Activated CD8-positive, alpha-beta memory T cell treated with anti-CD3 and anti-CD28 coated beads for 36 hours (primary cell): ENCODE results near the gene PITPNM1. TPM values are rescaled to one million over a fixed set of nuclear protein-coding genes. Genes with fewer than 3 reads are reported as not detected.

Source experiments
- CTCF ChIA-PET: fragments of 350-600 bp; sonication (Branson Sonifier 250); formaldehyde crosslinking; loops from one replicate; lab custom pipeline; 2021; ENCODE audit warnings: antibody characterized with exemption; lab: Charles Lee
- POLR2A ChIA-PET: fragments of 350-600 bp; sonication (Branson Sonifier 250); formaldehyde crosslinking; loops from one replicate; lab custom pipeline; 2021; ENCODE audit warnings: antibody characterized with exemption; lab: Charles Lee
- total RNA-seq, 2 experiments: library from RNA; stranded (reverse); gene quantifications; one replicate each; pipeline ENCODE4 v1.2.3, GENCODE V29; 2021

Gene PITPNM1
- total RNA-seq, 2 experiments from 2014 or later = 102 to 104 TPM

DNA sequence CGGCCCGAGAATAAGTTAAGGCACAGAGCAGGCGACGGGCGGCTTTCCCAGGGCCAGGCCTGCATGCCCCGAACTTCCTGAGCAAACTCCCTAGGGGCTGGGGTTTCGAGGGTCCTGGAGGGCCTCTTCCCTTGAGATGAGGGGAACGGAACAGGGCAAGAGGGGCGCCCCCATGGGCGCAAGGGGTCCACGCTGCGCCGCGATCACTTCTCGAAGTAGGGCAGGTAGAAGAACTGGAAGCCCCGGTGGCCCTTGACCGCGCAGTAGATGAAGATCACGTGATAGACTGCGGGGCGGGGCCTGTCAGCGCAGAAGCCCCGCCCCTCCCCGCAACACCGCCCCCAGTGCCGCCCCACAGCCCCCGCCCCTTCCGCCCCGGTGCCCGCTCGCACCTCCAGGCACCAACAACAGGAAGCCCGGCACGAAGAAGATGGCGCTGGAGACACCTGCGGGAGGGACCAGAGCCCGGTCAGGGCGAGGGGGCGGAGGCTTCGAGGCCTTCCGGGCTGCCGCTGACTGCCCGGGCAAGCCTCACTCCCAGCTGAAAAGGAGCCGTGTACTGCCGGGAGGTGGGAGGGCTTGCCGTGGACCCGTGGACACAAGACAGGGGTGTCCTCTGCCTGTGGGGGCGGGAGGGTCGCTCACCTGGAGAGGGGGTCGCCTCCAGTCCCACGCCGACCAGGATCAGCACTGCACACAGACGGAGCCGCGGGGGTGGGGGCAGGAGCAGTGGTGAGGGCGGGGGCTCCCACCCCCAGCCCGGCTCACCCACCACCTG lies 40.6 kb downstream of the PITPNM1 start:
- POLR2A ChIA-PET = interaction anchor here (0.6 to 2.9 kb wide), 4 partner anchors 14 to 57 kb away, joined by 3 to 25 read pairs (median 4); partner anchors contain the start of gene PTPRCAP
- CTCF ChIA-PET = interaction anchor here (0.6 to 1.6 kb wide), 7 partner anchors 14 to 40 kb away, joined by 3 to 7 read pairs (median 3); partner anchors contain the start of genes PITPNM1 and PTPRCAP

DNA sequence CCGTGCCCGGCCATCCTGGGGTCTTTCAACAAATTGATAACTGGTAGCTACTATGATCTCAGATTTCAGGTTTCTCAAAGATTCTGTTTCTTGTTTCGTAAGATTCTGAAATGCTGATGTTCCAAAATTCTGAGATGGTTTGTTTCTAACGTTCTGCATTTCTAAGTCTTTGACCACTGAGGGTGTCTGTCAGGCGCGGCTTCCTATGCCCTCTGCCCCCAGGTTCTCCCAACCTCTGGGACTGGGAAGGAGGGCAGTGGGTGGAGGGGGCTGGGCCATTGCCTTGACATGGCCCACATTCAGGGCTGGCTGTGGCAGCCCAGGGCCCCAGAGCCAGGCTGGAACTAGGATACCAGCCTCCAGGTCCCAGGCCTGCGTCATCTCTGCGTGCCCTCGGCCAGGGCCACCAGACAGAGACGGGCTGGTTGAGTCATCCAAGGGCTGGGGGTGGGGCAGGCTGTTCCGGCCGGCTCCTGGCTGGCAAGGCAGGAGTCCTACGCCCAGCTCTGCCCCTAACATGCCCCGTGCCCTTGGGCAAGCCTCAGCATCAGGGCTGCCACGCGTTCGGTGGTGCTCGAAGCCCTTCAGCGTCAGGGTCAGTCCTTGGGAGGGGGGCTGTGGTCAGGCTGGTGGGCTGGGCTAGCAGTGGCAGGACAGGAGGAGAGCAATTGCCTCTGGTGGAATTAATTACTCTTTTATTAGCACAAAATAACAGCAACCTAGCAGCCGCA lies 41.3 kb downstream of the PITPNM1 start:
- ChIA-PET CTCF (no interaction called here), POLR2A (interaction anchor here (2.9 kb wide), 1 partner anchor 26 kb away, joined by 25 read pairs; the partner anchor contains the start of gene PTPRCAP)

- ChIA-PET POLR2A (interaction anchor here (2.9 kb wide), 1 partner anchor 26 kb away, joined by 25 read pairs; the partner anchor contains the start of gene PTPRCAP), CTCF (no interaction called here)
Measured at GRCh38 chr11:67463186-67463585, 42.0 kb downstream of the PITPNM1 start.

DNA sequence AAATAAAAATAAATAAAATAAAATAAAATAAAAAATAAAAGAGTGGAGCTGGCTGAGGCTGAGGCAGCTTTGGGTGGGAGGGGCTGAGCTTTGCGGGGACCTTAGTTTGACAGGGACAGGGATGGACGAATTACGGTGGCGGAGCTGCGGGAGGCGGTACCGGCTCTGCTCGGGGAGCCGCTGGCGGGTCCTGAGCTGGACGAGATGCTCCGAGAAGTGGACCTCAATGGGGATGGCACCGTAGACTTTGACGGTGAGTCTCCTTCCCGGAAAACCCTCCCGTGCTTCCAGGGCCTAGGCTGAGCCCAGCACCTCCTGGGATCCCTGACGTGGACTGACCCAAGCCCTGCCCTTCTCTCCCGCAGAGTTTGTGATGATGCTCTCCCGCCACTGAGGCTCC lies 46.9 kb downstream of the PITPNM1 start:
- ChIA-PET CTCF (interaction anchor here (1.2 kb wide), 1 partner anchor 11 kb away, joined by 4 read pairs; the partner anchor contains the start of gene TMEM134), POLR2A (no interaction called here)

DNA sequence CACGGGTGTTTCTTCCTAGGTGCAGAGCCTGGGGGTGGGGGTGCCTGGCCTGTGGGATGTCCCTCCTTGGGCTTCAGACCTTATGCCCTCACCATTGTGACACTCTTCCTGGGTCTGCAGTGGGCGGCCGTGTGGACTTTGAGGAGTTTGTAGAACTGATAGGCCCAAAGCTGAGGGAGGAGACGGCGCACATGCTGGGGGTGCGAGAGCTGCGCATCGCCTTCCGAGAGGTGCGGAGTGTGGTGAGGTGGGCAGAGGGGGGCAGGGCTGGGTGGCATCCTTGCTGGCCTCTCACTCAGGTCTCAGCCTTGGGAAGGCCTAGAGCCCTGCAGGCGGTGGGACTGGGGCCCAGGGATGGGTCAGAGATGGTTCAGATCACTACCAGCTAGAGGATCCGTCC lies 47.7 kb downstream of the PITPNM1 start:
- CTCF ChIA-PET = no interaction called here
- POLR2A ChIA-PET = no interaction called here

- POLR2A ChIA-PET = interaction anchor here (1.0 kb wide), 1 partner anchor 18 kb away, joined by 3 read pairs; no protein-coding TSS in a partner anchor
- CTCF ChIA-PET = interaction anchor here (1.0 kb wide), 1 partner anchor 103 kb away, joined by 4 read pairs; the partner anchor contains the start of gene POLD4
Measured at GRCh38 chr11:67456068-67456705, 49.0 kb downstream of the PITPNM1 start.

- CTCF ChIA-PET = interaction anchor here (1.3 kb wide), 1 partner anchor 13 kb away, joined by 3 read pairs; no protein-coding TSS in a partner anchor
- POLR2A ChIA-PET = no interaction called here
Measured at GRCh38 chr11:67455054-67455453, 50.1 kb downstream of the PITPNM1 start, which contains the start of gene CABP4. TSS of gene CABP4 (plus strand) at chr11:67455354. CDS start at chr11:67455424, 70 bp downstream.

DNA sequence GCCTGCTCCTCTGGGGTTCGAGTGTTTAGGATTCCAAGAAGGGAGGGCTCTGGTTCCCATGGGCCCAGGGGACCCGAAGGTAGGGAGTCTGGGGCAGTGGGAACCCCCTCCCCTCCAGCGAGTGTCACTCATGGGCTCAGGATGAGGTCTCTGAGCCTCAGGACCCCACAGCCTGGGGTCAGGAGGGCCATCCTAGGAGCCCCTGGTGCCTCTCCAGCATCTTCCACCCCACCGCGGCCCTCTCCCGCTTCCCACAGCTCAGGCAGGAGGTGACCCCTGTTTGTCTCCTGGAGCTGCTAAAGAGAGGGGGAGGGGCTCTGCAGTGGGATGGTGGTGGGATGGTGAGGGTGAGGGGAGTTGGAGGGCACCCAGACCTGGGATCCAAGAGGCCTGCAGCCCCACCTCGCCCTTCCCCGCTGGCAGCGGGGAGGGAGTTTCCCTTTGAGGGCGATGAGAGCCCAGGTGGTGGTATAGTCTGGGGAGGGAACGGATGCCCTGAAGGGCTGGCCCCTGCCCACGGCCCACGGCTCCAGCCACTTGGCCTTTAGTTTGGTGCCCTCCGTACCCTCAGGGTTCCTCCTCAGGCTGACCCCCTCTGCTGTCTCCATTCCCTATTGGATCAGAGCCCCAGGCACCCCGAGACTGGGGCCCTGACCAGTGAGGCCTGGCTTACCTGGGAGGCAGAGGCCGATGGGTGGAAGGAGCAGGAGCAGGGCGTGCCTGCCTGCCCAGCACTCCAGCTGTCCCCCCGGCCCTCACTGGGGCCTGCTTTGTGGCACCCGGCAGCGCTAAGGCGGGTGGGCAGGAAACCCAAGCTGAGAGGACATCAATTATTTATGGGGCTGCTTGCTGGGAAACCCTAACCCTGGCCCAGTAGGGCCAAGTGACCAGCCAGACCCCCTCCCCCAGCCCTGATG lies 51.1 kb downstream of the PITPNM1 start:
- POLR2A ChIA-PET = no interaction called here
- CTCF ChIA-PET = interaction anchor here (1.3 kb wide), 1 partner anchor 14 kb away, joined by 3 read pairs; no protein-coding TSS in a partner anchor

DNA sequence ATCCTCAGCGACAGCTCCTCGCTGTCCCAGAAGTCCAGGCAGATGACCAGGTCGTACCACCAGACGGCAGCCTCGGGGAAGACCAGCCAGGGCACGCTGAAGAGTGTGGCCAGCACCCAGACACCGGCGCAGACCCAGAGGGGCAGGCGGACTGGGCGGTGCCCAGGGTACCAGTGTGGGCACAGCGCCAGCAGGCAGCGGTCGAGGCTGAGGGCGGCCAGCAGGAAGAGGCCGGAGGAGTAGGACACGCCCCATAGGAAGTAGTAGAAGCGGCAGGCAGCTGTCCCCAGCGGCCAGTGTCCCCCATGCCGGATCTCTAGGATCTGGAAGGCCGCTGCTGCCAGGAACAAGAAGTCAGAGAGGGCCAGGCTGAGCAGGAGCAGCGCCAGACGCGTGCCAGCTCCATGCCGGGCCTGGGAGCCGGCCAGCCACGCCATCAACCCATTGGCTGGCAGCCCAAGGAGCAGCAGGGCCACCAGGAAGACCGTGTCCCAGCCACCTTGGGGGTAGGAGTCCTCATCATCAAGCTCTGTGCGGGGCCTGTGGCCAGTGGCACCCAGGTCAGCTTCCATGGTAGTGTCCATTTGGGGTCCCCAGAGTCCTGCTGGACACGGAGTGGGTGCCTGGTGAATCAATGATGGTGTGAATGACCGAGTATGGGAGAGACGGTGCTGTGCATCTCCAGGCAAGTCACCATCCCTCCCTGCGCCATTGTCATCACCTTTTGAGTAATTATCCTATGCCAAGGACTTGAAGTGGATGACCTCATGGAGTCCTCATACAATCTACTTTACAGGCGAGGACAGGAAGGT lies 52.8 kb downstream of the PITPNM1 start, which contains the start of gene GPR152:
TSS of gene GPR152 (minus strand) at position 589 of the 812 bp plus-strand sequence. CDS start at position 584, 5 bp downstream.
- ChIA-PET CTCF (no interaction called here), POLR2A (interaction anchor here (0.9 kb wide), 2 partner anchors 14 to 16 kb away, joined by 3 read pairs; no protein-coding TSS in a partner anchor)

- CTCF ChIA-PET = no interaction called here
Measured at GRCh38 chr11:67451658-67451976, 53.5 kb downstream of the PITPNM1 start.

GRCh38 chr11:67450796-67451657 lies 54.1 kb downstream of the PITPNM1 start:
- ChIA-PET POLR2A (interaction anchor here (0.9 to 1.4 kb wide), 3 partner anchors 10 to 17 kb away, joined by 3 to 4 read pairs (median 3); partner anchors contain the start of gene PTPRCAP), CTCF (no interaction called here)

More at GRCh38 chr11:67451658-67451976, 53.5 kb downstream of the PITPNM1 start:
- POLR2A ChIA-PET = interaction anchor here (0.9 to 1.4 kb wide), 3 partner anchors 9 to 17 kb away, joined by 3 read pairs; no protein-coding TSS in a partner anchor

DNA sequence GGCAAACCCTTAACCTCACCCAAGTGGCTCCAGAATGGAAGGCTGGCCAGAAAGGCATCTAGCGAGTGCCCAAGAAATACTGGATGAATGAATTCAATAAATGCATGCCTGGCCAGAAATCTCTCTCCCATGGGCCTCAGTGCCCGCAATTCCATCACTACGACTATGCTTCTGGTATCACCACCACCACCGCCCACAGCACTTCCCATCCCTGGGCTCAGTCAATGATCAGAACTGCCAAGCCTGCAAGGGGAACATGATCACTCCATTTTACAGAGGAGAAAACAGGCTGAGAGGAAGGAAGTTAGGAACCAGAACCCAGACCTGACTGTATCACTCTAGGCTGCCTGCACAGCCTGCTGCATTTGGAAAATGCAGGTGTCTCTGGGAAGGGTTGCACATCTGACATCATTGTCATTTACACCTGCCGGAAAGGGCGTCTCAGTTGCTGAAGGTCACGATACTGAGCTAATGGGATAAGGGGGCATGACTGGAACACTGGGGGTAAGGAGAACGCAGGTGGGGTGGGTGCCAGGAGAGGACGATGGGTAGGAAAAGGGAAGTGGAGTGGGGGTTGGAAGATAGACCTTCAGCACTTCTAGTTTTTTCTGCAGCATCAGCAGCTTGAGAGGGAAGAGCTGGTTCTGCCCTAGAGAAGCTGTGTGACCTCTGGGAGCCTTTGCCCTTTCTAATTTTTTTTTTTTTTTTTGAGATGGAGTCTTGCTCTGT lies 55.9 kb downstream of the PITPNM1 start:
- POLR2A ChIA-PET = interaction anchor here (0.7 to 1.6 kb wide), 3 partner anchors 8 to 20 kb away, joined by 4 to 6 read pairs (median 4); partner anchors contain the start of genes PTPRCAP and TMEM134
- CTCF ChIA-PET = no interaction called here

GRCh38 chr11:67448220-67448609 lies 56.9 kb downstream of the PITPNM1 start:
- ChIA-PET POLR2A (interaction anchor here (1.2 kb wide), 1 partner anchor 20 kb away, joined by 4 read pairs; no protein-coding TSS in a partner anchor), CTCF (no interaction called here)

- ChIA-PET CTCF (no interaction called here), POLR2A (interaction anchor here (0.6 to 1.2 kb wide), 3 partner anchors 9 to 43 kb away, joined by 3 to 7 read pairs (median 5); no protein-coding TSS in a partner anchor)
Measured at GRCh38 chr11:67445515-67445914, 59.6 kb downstream of the PITPNM1 start.
